HepG2 (cell line): ENCODE data around the gene SLC2A8. TPM values are rescaled to one million over a fixed set of nuclear protein-coding genes. Genes with fewer than 3 reads are reported as not detected.

Source experiments
- CBFB ChIP-seq: sonication (generic); formaldehyde crosslinking; IDR thresholded peaks from 2 replicates; pipeline ENCODE4 v1.4.0; 2020; ENCODE audit warnings: missing genetic modification reagents
- E2F2 ChIP-seq: sonication (generic); formaldehyde crosslinking; IDR thresholded peaks from 2 replicates; pipeline ENCODE4 v1.4.0; 2020; ENCODE audit warnings: missing genetic modification reagents, borderline replicate concordance
- ETV5 ChIP-seq: IDR thresholded peaks from 2 replicates; pipeline ENCODE4 v1.6.1; 2018; ENCODE audit warnings: missing biosample characterization, missing genetic modification reagents, inconsistent platforms, borderline replicate concordance
- HNRNPH1 ChIP-seq: fragments of 200-400 bp; formaldehyde crosslinking; optimal IDR thresholded peaks from 2 replicates; pipeline ENCODE3; 2017; ENCODE audit warnings: mild to moderate bottlenecking, low read depth, low read length
- IKZF1 ChIP-seq: fragments of 450-650 bp; IDR thresholded peaks from 2 replicates; pipeline ENCODE4 v1.7.1; 2016
- KDM4B ChIP-seq: sonication (generic); formaldehyde crosslinking; IDR thresholded peaks from 2 replicates; pipeline ENCODE4 v1.4.0; 2020; ENCODE audit warnings: missing genetic modification reagents
- MEIS2 ChIP-seq: sonication (generic); formaldehyde crosslinking; IDR thresholded peaks from 2 replicates; pipeline ENCODE4 v1.9.0; 2021; ENCODE audit warnings: mild to moderate bottlenecking, missing genetic modification reagents
- NBN ChIP-seq: fragments of 450-650 bp; conservative IDR thresholded peaks from 2 replicates; pipeline ENCODE4 v1.6.1; 2017
- ZFY ChIP-seq: sonication (generic); formaldehyde crosslinking; IDR thresholded peaks from 2 replicates; pipeline ENCODE4 v1.4.0; 2020; ENCODE audit warnings: missing genetic modification reagents
- ZMYM2 ChIP-seq: sonication (generic); formaldehyde crosslinking; IDR thresholded peaks from 2 replicates; pipeline ENCODE4 v1.8.0; 2022; ENCODE audit warnings: mild to moderate bottlenecking, missing genetic modification reagents
- ZNF264 ChIP-seq: sonication (generic); formaldehyde crosslinking; IDR thresholded peaks from 2 replicates; pipeline ENCODE4 v1.4.0; 2020; ENCODE audit warnings: missing genetic modification reagents
- ZNF556 ChIP-seq: sonication (generic); formaldehyde crosslinking; IDR thresholded peaks from 2 replicates; pipeline ENCODE4 v1.4.0; 2020; ENCODE audit warnings: mild to moderate bottlenecking, missing genetic modification reagents, borderline replicate concordance
- ZNF790 ChIP-seq: sonication (generic); formaldehyde crosslinking; IDR thresholded peaks from 2 replicates; pipeline ENCODE4 v1.8.0; 2022; ENCODE audit warnings: missing genetic modification reagents, mild to moderate bottlenecking, borderline replicate concordance
- polyA plus RNA-seq, 8 experiments: library from polyadenylated mRNA; depleted of rRNA in 3 of 8; stranded (reverse) in 7 of 8; unstranded in 1 of 8; fragments of >200 nt; fragmentation: Illumina TruSeq in 4 of 8; extraction: Trizol in 4 of 8; gene quantifications; 2 replicates each; pipeline versions ENCODE4 v1.2.1 to v1.2.3, GENCODE V29; 2011 to 2016; ENCODE audit warnings: low read depth in 4 of 8, missing spikeins in 1 of 8, mixed read lengths in 1 of 8; ENCODE audit not compliant: insufficient read depth in 1 of 8
- total RNA-seq, 5 experiments: library from RNA; depleted of rRNA; stranded (reverse); fragments of >200 nt; fragmentation: Illumina TruSeq; extraction: Trizol; gene quantifications; 2 replicates each; pipeline ENCODE4 v1.2.3, GENCODE V29; 2016; ENCODE audit warnings: low read depth in 1 of 5
- TF ChIP-seq, protein P1 (sequence below): sonication (generic); formaldehyde crosslinking; IDR thresholded peaks from 2 replicates; pipeline ENCODE4 v1.8.0; 2022; ENCODE audit warnings: low read depth, missing genetic modification reagents
- TF ChIP-seq, protein P2 (sequence below): sonication (generic); formaldehyde crosslinking; IDR thresholded peaks from 2 replicates; pipeline ENCODE4 v1.5.1; 2020; ENCODE audit warnings: mild to moderate bottlenecking, missing genetic modification reagents, borderline replicate concordance
- TF ChIP-seq, protein P3 (sequence below): sonication (generic); formaldehyde crosslinking; IDR thresholded peaks from 2 replicates; pipeline ENCODE4 v1.4.0; 2020; ENCODE audit warnings: missing genetic modification reagents
- TF ChIP-seq, protein P4 (sequence below): IDR thresholded peaks from 2 replicates; pipeline ENCODE4 v1.6.1; 2016; ENCODE audit warnings: low read depth, borderline replicate concordance
- TF ChIP-seq, protein P5 (sequence below): sonication (generic); formaldehyde crosslinking; conservative IDR thresholded peaks from 2 replicates; pipeline ENCODE4 v1.8.0; 2022; ENCODE audit warnings: low read depth, missing genetic modification reagents

Gene SLC2A8
- total and polyA plus RNA-seq, 2 of the 13 experiments (the other 11 are each of a cell fraction or from before 2014, with no cell fraction given), result 22.6 to 48.6 TPM

- no peak for TF ChIP-seq ZNF556 (CRISPR knock-in tag)
- TF ChIP-seq CBFB, result no peak
- TF ChIP-seq, protein P1, sequence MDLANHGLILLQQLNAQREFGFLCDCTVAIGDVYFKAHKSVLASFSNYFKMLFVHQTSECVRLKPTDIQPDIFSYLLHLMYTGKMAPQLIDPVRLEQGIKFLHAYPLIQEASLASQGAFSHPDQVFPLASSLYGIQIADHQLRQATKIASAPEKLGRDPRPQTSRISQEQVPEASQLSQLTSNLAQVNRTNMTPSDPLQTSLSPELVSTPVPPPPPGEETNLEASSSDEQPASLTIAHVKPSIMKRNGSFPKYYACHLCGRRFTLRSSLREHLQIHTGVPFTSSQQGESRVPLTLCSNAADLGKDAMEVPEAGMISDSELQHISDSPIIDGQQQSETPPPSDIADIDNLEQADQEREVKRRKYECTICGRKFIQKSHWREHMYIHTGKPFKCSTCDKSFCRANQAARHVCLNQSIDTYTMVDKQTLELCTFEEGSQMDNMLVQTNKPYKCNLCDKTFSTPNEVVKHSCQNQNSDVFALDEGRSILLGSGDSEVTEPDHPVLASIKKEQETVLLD (CRISPR knock-in tag), result no peak
- no peak for TF ChIP-seq ZMYM2 (CRISPR knock-in tag)
- TF ChIP-seq ZFY (CRISPR knock-in tag), result peak; percentile 91
- no peak; the same call in 1 of the 2 replicates for TF ChIP-seq ETV5 (CRISPR knock-in tag)
- TF ChIP-seq, protein P2, sequence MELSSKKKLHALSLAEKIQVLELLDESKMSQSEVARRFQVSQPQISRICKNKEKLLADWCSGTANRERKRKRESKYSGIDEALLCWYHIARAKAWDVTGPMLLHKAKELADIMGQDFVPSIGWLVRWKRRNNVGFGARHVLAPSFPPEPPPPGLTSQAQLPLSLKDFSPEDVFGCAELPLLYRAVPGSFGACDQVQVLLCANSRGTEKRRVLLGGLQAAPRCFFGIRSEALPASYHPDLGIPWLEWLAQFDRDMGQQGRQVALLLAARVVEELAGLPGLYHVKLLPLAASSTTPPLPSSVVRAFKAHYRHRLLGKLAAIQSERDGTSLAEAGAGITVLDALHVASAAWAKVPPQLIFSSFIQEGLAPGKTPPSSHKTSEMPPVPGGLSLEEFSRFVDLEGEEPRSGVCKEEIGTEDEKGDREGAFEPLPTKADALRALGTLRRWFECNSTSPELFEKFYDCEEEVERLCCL (CRISPR knock-in tag), result no peak
- TF ChIP-seq IKZF1, result no peak
- TF ChIP-seq KDM4B (CRISPR knock-in tag), result no peak
- 0 out of 2 replicates have a peak, but pooled peaks have one; percentile 10 for TF ChIP-seq MEIS2 (CRISPR knock-in tag)
- TF ChIP-seq E2F2 (CRISPR knock-in tag), result peak; percentile 34; the same call in 1 of the 2 replicates
- TF ChIP-seq, protein P3, sequence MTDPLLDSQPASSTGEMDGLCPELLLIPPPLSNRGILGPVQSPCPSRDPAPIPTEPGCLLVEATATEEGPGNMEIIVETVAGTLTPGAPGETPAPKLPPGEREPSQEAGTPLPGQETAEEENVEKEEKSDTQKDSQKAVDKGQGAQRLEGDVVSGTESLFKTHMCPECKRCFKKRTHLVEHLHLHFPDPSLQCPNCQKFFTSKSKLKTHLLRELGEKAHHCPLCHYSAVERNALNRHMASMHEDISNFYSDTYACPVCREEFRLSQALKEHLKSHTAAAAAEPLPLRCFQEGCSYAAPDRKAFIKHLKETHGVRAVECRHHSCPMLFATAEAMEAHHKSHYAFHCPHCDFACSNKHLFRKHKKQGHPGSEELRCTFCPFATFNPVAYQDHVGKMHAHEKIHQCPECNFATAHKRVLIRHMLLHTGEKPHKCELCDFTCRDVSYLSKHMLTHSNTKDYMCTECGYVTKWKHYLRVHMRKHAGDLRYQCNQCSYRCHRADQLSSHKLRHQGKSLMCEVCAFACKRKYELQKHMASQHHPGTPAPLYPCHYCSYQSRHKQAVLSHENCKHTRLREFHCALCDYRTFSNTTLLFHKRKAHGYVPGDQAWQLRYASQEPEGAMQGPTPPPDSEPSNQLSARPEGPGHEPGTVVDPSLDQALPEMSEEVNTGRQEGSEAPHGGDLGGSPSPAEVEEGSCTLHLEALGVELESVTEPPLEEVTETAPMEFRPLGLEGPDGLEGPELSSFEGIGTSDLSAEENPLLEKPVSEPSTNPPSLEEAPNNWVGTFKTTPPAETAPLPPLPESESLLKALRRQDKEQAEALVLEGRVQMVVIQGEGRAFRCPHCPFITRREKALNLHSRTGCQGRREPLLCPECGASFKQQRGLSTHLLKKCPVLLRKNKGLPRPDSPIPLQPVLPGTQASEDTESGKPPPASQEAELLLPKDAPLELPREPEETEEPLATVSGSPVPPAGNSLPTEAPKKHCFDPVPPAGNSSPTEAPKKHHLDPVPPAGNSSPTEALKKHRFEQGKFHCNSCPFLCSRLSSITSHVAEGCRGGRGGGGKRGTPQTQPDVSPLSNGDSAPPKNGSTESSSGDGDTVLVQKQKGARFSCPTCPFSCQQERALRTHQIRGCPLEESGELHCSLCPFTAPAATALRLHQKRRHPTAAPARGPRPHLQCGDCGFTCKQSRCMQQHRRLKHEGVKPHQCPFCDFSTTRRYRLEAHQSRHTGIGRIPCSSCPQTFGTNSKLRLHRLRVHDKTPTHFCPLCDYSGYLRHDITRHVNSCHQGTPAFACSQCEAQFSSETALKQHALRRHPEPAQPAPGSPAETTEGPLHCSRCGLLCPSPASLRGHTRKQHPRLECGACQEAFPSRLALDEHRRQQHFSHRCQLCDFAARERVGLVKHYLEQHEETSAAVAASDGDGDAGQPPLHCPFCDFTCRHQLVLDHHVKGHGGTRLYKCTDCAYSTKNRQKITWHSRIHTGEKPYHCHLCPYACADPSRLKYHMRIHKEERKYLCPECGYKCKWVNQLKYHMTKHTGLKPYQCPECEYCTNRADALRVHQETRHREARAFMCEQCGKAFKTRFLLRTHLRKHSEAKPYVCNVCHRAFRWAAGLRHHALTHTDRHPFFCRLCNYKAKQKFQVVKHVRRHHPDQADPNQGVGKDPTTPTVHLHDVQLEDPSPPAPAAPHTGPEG (CRISPR knock-in tag), result no peak
- no peak for TF ChIP-seq HNRNPH1
- TF ChIP-seq, protein P4, sequence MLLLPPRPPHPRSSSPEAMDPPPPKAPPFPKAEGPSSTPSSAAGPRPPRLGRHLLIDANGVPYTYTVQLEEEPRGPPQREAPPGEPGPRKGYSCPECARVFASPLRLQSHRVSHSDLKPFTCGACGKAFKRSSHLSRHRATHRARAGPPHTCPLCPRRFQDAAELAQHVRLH (CRISPR knock-in tag), result peak; percentile 47; the same call in 1 of the 2 replicates
- 0 out of 2 replicates have a peak, but pooled peaks have one; percentile 13 for TF ChIP-seq ZNF264 (CRISPR knock-in tag)
- TF ChIP-seq, protein P5, sequence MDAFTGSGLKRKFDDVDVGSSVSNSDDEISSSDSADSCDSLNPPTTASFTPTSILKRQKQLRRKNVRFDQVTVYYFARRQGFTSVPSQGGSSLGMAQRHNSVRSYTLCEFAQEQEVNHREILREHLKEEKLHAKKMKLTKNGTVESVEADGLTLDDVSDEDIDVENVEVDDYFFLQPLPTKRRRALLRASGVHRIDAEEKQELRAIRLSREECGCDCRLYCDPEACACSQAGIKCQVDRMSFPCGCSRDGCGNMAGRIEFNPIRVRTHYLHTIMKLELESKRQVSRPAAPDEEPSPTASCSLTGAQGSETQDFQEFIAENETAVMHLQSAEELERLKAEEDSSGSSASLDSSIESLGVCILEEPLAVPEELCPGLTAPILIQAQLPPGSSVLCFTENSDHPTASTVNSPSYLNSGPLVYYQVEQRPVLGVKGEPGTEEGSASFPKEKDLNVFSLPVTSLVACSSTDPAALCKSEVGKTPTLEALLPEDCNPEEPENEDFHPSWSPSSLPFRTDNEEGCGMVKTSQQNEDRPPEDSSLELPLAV (CRISPR knock-in tag), result no peak
- TF ChIP-seq ZNF790, result no peak
- TF ChIP-seq NBN, result no peak
These were observed 27.1 kb downstream of the SLC2A8 start, which contains the start of gene ZNF79 (continued) for GRCh38 chr9:127423934-127424675.
